ENCODE data around the gene AXIN2. TPM values are rescaled to one million over a fixed set of nuclear protein-coding genes. Genes with fewer than 3 reads are reported as not detected.

The AXIN2 gene
- total and polyA plus RNA-seq, 10 of the 15 experiments (the other 5 are each of a cell fraction or from before 2014, with no cell fraction given) = 0.47 to 7.8 (median 3.1) TPM

DNA sequence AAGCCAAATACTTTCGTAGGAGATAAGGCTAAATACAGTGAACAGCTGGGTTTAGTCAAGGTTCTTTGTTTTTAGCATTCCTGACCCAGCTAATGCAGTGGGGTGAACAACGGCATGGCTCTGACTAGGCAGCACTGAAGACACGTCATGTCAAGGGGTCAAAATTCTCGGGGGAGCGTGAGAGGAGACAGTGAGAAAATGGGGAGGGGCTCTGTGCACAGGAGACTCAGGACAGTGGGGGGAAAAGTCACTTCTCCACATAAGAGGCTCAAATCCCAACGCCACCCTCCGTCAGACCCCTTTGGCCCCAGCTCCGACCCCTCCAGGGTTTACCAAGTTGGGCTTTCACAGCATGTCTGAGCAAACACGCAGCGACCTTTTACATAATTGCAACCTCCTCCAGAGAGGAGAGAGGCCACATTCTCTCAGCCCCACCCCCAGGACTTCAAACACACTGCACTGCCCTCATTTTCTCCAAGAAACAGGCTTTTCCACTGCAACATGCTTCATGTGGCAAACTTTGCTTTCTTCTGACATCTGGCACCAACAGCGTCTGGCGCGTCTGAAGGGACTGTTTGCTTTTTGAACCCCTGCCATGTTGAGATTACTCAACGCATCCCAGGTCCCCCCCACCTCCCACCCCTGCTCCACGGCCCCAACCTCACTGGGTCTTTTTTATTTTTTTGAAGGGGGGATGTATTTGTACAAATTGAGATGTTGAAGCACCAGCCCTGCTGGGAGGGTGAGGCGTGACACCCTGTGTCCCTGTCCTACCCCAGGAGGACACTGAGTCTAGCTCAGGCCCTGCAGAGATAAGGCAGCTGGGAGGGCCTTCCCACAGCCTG lies 30.0 kb downstream of the AXIN2 start:
- SMC1A ChIA-PET (ENCODE audit: uncharacterized antibody, unreplicated experiment) = no interaction called here
- H3K36me3 ChIP-seq (ENCODE audit: control insufficient read depth in 2 of 2, insufficient read depth in 2 of 2, low read length in 1 of 2) = peaks cover 0 to 14% of the 10 kb centered on the region in 2 experiments; a peak in 3 of 4 replicates

More for the DNA sequence above, 30.0 kb downstream of the AXIN2 start:
- DNase-seq (ENCODE audit: low read depth, low spot score) (no peak), FAIRE-seq (no peak), ATAC-seq (no peak)
- Histone ChIP-seq H3K9me3 (replicated peaks; ENCODE audit: control insufficient read depth, insufficient read depth, low read length) (no peaks in the 10 kb centered on the region), H3K79me2 (ENCODE audit: control insufficient read depth, insufficient read depth, low read length) (no peaks in the 10 kb centered on the region), H4K20me1 (ENCODE audit: control insufficient read depth, insufficient read depth) (no peaks in the 10 kb centered on the region), H3K9ac (ENCODE audit: control insufficient read depth, insufficient read depth, low read length) (no peak overlapping the region), H2AFZ (ENCODE audit: control insufficient read depth, low read depth, low read length) (no peak overlapping the region), H3K4me2 (ENCODE audit: control insufficient read depth, insufficient read depth) (no peak overlapping the region), H3K27me3 (replicated peaks in 1 of 2; ENCODE audit: control insufficient read depth in 2 of 2, insufficient read depth in 2 of 2, low read length in 1 of 2) (no peaks in the 10 kb centered on the region), H3K4me3 (no peak overlapping the region), H3K4me1 (ENCODE audit: control insufficient read depth, insufficient read depth, low read length) (no peaks in the 10 kb centered on the region), H3K27ac (ENCODE audit: control insufficient read depth, insufficient read depth) (no peak overlapping the region)
- in situ Hi-C loops (cut with MboI) (no loop called here), intact Hi-C loops (cut with micrococcal nuclease; ENCODE audit: unreplicated experiment) (no loop called here)
- BruUV-seq (replicated peaks) = no TSS peak
- RAD21 ChIA-PET (ENCODE audit: unreplicated experiment) = no interaction called here
- CTCF ChIA-PET = no interaction called here
- WGBS (ENCODE audit: insufficient coverage, insufficient replicate concordance, low lambda C conversion rate, missing lambda C conversion rate) = 39% methylated on average over 16 of the region's 16 CpGs
- TF ChIP-seq, protein P1, sequence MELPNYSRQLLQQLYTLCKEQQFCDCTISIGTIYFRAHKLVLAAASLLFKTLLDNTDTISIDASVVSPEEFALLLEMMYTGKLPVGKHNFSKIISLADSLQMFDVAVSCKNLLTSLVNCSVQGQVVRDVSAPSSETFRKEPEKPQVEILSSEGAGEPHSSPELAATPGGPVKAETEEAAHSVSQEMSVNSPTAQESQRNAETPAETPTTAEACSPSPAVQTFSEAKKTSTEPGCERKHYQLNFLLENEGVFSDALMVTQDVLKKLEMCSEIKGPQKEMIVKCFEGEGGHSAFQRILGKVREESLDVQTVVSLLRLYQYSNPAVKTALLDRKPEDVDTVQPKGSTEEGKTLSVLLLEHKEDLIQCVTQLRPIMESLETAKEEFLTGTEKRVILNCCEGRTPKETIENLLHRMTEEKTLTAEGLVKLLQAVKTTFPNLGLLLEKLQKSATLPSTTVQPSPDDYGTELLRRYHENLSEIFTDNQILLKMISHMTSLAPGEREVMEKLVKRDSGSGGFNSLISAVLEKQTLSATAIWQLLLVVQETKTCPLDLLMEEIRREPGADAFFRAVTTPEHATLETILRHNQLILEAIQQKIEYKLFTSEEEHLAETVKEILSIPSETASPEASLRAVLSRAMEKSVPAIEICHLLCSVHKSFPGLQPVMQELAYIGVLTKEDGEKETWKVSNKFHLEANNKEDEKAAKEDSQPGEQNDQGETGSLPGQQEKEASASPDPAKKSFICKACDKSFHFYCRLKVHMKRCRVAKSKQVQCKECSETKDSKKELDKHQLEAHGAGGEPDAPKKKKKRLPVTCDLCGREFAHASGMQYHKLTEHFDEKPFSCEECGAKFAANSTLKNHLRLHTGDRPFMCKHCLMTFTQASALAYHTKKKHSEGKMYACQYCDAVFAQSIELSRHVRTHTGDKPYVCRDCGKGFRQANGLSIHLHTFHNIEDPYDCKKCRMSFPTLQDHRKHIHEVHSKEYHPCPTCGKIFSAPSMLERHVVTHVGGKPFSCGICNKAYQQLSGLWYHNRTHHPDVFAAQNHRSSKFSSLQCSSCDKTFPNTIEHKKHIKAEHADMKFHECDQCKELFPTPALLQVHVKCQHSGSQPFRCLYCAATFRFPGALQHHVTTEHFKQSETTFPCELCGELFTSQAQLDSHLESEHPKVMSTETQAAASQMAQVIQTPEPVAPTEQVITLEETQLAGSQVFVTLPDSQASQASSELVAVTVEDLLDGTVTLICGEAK (IDR thresholded peaks at IDR 0.05; ENCODE audit: borderline replicate concordance) = no peak
- TF ChIP-seq, protein P2, sequence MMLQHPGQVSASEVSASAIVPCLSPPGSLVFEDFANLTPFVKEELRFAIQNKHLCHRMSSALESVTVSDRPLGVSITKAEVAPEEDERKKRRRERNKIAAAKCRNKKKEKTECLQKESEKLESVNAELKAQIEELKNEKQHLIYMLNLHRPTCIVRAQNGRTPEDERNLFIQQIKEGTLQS (IDR thresholded peaks at IDR 0.05; ENCODE audit: borderline replicate concordance, extremely low read depth, low read depth, low read length) = no peak
- TF ChIP-seq, protein P3, sequence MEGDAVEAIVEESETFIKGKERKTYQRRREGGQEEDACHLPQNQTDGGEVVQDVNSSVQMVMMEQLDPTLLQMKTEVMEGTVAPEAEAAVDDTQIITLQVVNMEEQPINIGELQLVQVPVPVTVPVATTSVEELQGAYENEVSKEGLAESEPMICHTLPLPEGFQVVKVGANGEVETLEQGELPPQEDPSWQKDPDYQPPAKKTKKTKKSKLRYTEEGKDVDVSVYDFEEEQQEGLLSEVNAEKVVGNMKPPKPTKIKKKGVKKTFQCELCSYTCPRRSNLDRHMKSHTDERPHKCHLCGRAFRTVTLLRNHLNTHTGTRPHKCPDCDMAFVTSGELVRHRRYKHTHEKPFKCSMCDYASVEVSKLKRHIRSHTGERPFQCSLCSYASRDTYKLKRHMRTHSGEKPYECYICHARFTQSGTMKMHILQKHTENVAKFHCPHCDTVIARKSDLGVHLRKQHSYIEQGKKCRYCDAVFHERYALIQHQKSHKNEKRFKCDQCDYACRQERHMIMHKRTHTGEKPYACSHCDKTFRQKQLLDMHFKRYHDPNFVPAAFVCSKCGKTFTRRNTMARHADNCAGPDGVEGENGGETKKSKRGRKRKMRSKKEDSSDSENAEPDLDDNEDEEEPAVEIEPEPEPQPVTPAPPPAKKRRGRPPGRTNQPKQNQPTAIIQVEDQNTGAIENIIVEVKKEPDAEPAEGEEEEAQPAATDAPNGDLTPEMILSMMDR (IDR thresholded peaks at IDR 0.05 in 2 of 3, conservative IDR thresholded peaks at IDR 0.05 in 1 of 3; ENCODE audit: control insufficient read depth in 2 of 3, extremely low read depth in 1 of 3, insufficient read depth in 1 of 3, low read depth in 3 of 3, low read length in 3 of 3) = 0 out of 6 replicates have a peak, but pooled peaks of 1 of the 3 experiments have one; percentile 4
- POLR2A ChIA-PET = interaction anchor here (0.6 kb wide), 1 partner anchor 349 kb away, joined by 3 read pairs; no protein-coding TSS in a partner anchor
